HT-29 (cell line): Measurements from ENCODE around the gene ETFRF1. TPM values are rescaled to one million over a fixed set of nuclear protein-coding genes. Genes with fewer than 3 reads are reported as not detected.

Experiments used
- DNase-seq: peaks from one replicate; pipeline ENCODE4 v3.0.0-alpha.2; 2015; ENCODE audit warnings: low spot score
- total RNA-seq: library from RNA; depleted of rRNA; stranded (reverse); fragments of >200 nt; shearing (Covaris generic); gene quantifications from 2 replicates; pipeline ENCODE4 v1.2.3, GENCODE V29; 2014; rRNA removed

Gene ETFRF1
- total RNA-seq, 1 experiment from 2014 or later, result 1.3 TPM

DNA sequence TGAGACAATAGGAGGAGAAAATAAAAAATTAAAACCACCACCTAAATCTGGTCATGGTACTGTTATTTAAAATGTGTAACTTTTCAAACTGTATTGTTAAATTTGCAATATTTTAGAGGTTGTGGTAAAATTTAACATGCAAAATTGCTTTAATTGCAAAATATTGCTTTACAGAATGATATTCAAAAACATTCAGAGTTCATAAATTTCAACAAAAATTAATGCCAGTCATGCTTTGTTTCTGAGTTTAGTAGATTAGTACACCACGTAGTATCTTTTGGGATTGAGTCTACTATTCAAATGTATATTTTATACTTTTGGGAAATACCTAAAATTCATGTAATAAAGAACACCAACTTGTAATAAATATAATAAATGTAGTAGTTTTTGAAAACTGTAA, 18.3 kb downstream of the ETFRF1 start:
- no peak for DNase-seq

DNA sequence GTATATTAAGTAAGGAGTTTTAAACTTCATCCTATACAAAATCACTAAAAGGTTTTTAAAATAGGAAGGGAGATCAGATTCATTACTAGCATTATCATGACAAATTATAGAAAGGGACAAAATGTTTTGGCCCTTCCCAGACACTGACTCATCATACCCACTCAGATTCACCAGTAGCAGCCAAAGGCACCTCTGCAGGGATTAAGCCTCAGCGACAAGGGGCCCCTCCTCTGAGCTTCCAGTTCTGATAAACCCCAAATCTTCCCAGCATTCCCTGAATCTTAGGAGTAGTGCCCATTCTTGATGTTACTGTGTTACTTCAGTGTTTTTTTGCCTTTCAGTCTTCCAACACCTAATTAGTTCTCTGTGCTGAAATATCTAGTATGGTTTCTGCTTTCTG, 41.2 kb downstream of the ETFRF1 start:
- no peak for DNase-seq

GRCh38 chr12:25236626-25237025, 41.6 kb downstream of the ETFRF1 start:
- DNase-seq, result no peak

- DNase-seq, result peak; percentile 64
These were observed 46.4 kb downstream of the ETFRF1 start for GRCh38 chr12:25241167-25242020.

DNA sequence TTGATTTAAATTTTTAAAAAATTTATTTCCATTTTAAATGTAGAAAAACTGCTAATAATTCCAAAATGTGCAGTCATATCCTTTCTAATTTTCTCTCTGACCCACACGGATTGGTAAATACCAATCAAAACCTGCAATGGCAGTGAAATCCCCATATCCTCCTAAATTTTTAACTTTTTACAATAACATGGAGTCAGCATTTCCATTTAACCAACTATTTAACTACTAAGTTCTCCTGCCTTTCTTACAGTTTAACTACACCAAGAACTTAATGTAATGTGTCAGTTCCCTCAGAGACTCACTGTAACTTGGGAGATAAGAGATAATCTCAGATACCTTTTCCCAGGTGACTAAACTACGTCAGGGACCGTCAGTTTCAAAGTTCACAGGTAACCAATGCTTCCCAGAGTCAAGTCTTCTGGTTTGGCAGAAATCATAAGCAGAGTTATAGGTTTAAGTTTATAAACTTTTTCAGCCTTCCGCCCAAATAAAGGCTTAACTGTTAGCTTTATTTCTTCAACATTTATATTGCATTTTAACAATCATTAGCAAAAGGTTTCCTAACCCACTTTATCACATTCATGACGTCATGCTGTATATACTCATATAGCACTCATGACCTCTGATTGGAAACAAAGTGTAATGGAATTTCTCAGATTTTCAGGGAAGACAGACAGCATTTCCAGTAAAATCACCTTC, 48.1 kb downstream of the ETFRF1 start:
- no peak for DNase-seq

DNA sequence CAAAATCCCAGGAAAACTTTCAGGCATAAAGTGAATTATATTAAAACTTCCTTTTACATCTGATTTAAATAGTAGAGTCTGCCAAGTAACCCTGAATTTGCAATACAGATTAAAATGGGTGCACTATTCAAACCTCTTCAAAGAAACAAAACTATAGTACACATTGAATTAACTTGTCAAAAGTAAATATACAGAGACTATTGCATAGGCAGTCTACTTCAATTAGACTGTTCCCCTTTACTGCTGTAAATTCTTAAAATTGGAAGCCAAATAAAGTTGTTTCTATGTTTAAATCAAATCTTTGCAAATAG, 48.6 kb downstream of the ETFRF1 start:
- DNase-seq, result no peak

DNA sequence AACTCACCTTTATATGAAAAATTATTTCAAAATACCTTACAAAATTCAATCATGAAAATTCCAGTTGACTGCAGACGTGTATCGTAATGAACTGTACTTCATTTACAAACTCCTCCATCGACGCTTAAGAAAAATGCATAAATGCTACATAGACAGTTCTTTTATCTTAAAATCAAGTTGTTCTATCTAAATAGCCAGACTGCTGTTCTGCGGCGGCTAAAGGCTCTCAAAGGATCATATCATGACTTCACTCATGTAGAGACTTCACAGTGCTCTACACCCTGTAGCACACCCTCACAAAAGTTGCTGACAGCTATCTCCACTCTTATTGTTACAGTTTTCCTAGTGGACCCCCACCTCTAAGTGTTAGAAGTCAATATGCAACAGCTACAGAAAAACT, 50.5 kb downstream of the ETFRF1 start:
- DNase-seq, result no peak

- no peak for DNase-seq
These were observed 53.1 kb downstream of the ETFRF1 start for GRCh38 chr12:25248137-25248536.

DNA sequence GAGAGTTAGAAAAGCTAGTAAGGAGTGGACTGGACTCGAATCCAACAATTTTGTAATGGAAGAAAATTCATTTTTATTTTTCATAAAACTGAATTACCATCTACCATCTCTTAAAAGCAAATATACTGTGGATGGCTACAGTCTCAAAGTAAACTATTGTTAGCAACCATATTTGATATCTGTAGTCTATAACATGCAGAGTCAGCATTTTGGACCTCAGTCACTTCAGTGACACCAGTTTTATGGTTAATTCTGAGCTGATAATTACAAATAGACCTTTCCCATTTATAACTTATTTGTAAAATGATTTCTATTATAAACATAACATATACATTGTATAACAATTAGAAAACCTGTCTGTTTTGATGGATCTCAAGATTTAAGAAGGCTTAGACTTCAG, 53.7 kb downstream of the ETFRF1 start:
- DNase-seq, result no peak

DNA sequence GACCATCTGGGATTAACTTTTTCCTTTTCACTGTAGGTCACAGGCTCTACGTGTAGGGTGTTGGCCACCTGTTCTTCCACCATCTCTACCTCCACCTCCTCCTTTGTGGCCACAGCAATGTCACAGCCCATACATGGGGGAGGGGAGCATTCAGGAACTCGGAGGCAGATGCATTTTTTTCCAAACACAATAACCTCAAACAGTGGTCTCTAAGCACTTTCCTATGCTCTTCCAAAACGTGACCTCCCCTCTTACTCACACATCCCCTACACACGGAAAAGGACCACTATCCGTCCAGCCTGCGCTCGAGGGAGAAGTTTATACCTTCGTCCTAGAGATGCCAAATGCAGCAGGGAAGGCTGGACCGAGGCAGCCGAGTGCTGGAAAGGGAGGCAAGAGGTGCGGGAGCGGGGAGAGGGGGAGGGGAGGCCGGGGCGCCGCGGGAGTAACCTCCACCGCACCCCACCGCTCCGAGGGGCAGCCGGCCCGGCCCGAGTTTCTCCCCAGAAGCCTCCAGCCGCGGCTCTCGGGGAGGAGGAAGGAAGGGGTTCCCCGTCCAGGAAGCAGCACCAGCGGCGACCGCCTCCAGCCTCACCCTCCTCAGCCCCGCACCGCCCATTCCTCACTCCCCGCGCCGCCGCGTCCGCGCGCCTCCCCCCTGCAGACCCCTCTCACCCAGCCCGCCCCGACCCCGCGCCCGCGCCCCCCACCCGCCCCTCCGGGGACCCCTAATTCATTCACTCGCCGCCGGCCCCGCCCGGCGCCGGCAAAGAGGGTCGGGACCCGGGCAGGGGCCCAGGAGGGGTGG, 55.1 kb downstream of the ETFRF1 start:
- DNase-seq, result peak; percentile 67

- peak; percentile 98 for DNase-seq
These were observed 56.0 kb downstream of the ETFRF1 start, which contains the start of gene KRAS for GRCh38 chr12:25250744-25251730. KRAS (minus strand) TSS chr12:25250929.

GRCh38 chr12:25251769-25252168, 56.7 kb downstream of the ETFRF1 start:
- DNase-seq, result no peak

DNA sequence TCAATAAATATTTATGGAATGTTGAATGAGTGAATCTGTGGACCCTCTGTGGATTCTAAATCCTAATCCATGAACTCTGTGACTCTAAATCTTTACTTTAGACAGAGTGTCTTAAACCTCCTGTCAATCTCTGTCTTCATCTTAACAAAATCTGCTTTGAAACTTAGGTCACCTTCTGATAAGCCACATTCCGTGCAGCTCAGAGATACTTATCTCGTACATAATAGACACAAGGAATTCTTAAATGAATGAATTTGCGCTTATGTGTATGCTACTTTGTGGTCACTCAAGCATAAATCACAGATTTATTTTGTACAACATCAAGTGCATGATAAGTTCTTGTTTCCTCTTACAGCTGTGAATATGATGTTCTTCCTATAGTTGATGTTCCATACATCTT, 57.9 kb downstream of the ETFRF1 start:
- no peak for DNase-seq

DNA sequence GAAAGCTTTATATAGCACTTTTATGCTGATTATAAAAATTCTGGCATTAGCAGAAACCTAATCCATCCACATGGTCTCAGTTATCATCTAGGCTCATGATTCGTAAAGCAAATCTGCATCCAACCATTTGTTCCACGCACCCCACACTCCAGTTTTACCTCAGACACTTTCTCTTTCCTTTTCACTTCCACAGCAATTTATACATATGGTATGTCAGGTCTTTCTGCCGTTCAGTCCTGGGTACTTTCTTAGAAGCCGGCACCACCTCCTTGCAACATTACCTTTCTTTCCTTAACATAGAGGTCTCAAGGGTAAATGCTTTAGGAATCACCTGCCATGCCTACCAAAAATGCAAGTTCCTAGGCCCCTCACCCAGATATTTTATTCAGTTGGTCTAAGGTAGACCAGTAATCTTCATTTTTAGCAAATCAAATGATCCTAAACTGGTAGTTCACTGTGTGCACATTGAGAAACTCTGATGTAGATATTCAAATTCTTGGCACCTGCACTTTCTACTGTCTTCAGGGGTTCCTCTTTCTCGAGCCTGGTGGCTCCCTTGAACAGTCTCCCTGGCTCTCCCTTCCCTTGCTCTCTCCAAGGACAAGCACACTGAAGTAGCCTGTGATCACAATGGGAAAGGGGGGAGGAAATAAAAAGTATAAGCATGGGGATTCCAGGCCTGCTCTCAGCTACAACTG, 58.5 kb downstream of the ETFRF1 start:
- DNase-seq, result no peak

GRCh38 chr12:25254271-25254880, 59.3 kb downstream of the ETFRF1 start:
- no peak for DNase-seq

Other genes starting within 250 kb of the ETFRF1 start
- not detected in 2 replicates for gene BCAT1, start 246.1 kb upstream of the ETFRF1 start, total RNA-seq
- gene DNAI7, start 77 bp upstream of the ETFRF1 start, total RNA-seq, result not detected in 2 replicates
- gene KRAS, start 55.7 kb downstream of the ETFRF1 start, total RNA-seq, result 8.2 and 10.2 TPM in 2 replicates